MM.1S (cell line): ENCODE data around the gene FAXDC2.

Experiments
- DNase-seq: peaks from one replicate; pipeline ENCODE4 v3.0.0-alpha.2; 2015
- H2AFZ ChIP-seq: fragments of 300-600 bp; sonication (generic); 2 replicates; pipeline ENCODE4 v1.6.0; 2016; ENCODE audit warnings: antibody characterized with exemption, low read length
- H3F3A ChIP-seq: fragments of 300-600 bp; sonication (generic); 2 replicates; pipeline ENCODE4 v1.6.1; 2016; ENCODE audit warnings: mild to moderate bottlenecking, antibody characterized with exemption, low read length, moderate library complexity, mixed read lengths; ENCODE audit not compliant: insufficient read depth
- H3K27ac ChIP-seq: fragments of 300-600 bp; sonication (generic); 2 replicates; pipeline ENCODE4 v1.5.1; 2016; ENCODE audit warnings: mild to moderate bottlenecking, low read length
- H3K27me3 ChIP-seq: fragments of 300-600 bp; sonication (generic); replicated peaks from 2 replicates; pipeline ENCODE4 v1.6.0; 2016; ENCODE audit warnings: low read length; ENCODE audit not compliant: insufficient read depth
- H3K36me3 ChIP-seq: fragments of 300-600 bp; sonication (generic); replicated peaks from 2 replicates; pipeline ENCODE4 v1.6.1; 2016; ENCODE audit warnings: mild to moderate bottlenecking, low read length, mixed read lengths; ENCODE audit not compliant: insufficient read depth
- H3K4me1 ChIP-seq: fragments of 300-600 bp; sonication (generic); 2 replicates; pipeline ENCODE4 v1.6.1; 2016; ENCODE audit warnings: low read length, mixed read lengths
- H3K4me2 ChIP-seq: fragments of 300-600 bp; sonication (generic); 2 replicates; pipeline ENCODE4 v1.6.0; 2016; ENCODE audit warnings: low read depth, low read length
- H3K4me3 ChIP-seq: fragments of 300-600 bp; sonication (generic); 2 replicates; pipeline ENCODE4 v1.5.1; 2016; ENCODE audit warnings: low read length, mixed read lengths
- H3K79me2 ChIP-seq: fragments of 300-600 bp; sonication (generic); 2 replicates; pipeline ENCODE4 v1.6.1; 2016; ENCODE audit warnings: mixed run types, low read length, mixed read lengths
- H3K9ac ChIP-seq: fragments of 300-600 bp; sonication (generic); 2 replicates; pipeline ENCODE4 v1.6.1; 2016; ENCODE audit warnings: low read length, mixed read lengths
- H3K9me2 ChIP-seq: fragments of 300-600 bp; sonication (generic); replicated peaks from 2 replicates; pipeline ENCODE4 v1.6.1; 2016; ENCODE audit warnings: mild to moderate bottlenecking, low read length, mixed read lengths; ENCODE audit not compliant: insufficient read depth
- H3K9me3 ChIP-seq: fragments of 300-600 bp; sonication (generic); replicated peaks from 2 replicates; pipeline ENCODE4 v1.6.1; 2016; ENCODE audit warnings: mild to moderate bottlenecking, low read length, mixed read lengths; ENCODE audit not compliant: insufficient read depth
- H4K20me1 ChIP-seq: fragments of 300-600 bp; sonication (generic); 2 replicates; pipeline ENCODE4 v1.6.1; 2016; ENCODE audit warnings: mild to moderate bottlenecking, low read length, moderate library complexity, mixed read lengths; ENCODE audit not compliant: insufficient read depth
- CTCF ChIP-seq: fragments of 300-600 bp; sonication (generic); IDR thresholded peaks from 2 replicates; pipeline ENCODE4 v1.5.1; 2016; ENCODE audit warnings: antibody characterized with exemption, low read length, mixed read lengths
- EZH2 ChIP-seq: fragments of 300-600 bp; sonication (generic); optimal IDR thresholded peaks from 2 replicates; pipeline ENCODE3; 2017; ENCODE audit warnings: low read depth, mild to moderate bottlenecking, antibody characterized with exemption, low read length, mixed read lengths
- EZH2phosphoT487 ChIP-seq: fragments of 300-600 bp; sonication (generic); IDR thresholded peaks from 2 replicates; pipeline ENCODE4 v1.6.1; 2018; ENCODE audit warnings: antibody characterized with exemption, low read length

Gene FAXDC2

DNA sequence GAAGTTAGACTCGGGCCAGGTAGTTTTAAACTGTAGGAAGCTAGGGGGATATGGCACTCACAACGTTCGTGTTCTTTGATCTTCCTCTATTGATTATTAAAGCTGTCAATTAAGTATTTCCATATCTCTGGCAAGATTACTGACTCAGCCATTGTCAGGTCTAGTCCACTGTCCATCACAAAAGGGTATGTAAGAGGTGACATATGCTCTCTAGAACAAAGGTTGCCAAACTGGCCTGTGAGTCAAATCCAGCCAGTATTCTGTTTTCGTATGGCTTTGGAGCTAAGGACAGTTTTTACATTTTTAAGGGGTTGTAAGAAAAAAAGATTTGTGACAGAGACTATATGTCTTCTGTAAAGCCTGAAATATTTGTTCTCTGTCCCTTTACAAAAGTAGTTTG is 44.2 kb downstream of the FAXDC2 start:
- Histone ChIP-seq H2AFZ (no peak overlapping the region), H3K27ac (no peak overlapping the region), H4K20me1 (0 out of 2 replicates have a peak, but pooled peaks cover 3% of the 10 kb centered on the region), H3K4me2 (no peak overlapping the region), H3K4me3 (no peak overlapping the region), H3K9me3 (no peaks in the 10 kb centered on the region), H3F3A (peaks cover 17% of the 10 kb centered on the region), H3K79me2 (peaks cover 38% of the 10 kb centered on the region), H3K4me1 (no peaks in the 10 kb centered on the region), H3K36me3 (peaks cover 48% of the 10 kb centered on the region), H3K27me3 (no peaks in the 10 kb centered on the region), H3K9ac (no peak overlapping the region), H3K9me2 (no peaks in the 10 kb centered on the region)
- DNase-seq: no peak
- TF ChIP-seq EZH2 (no peak), CTCF (no peak), EZH2phosphoT487 (no peak)

DNA sequence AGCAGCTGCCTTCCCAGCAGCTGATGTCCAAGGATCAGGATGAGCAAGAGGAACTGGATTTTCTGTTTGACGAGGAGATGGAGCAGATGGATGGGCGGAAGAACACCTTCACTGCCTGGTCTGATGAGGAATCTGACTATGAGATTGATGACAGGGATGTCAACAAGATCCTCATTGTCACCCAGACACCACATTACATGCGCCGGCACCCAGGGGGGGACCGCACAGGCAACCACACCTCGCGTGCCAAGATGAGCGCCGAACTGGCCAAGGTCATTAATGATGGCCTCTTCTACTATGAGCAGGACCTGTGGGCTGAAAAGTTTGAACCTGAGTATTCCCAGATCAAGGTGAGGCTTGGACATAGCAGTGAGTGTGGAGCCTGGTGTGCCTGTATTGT is 48.4 kb downstream of the FAXDC2 start:
- no peak overlapping the region for H3K27ac ChIP-seq
- H3K36me3 ChIP-seq: peaks cover 40% of the 10 kb centered on the region
- H3K79me2 ChIP-seq: peaks cover 54% of the 10 kb centered on the region
- DNase-seq: no peak
- no peak overlapping the region for H3K9ac ChIP-seq
- H3K9me3 ChIP-seq: no peaks in the 10 kb centered on the region
- H3K4me2 ChIP-seq: no peak overlapping the region
- no peaks in the 10 kb centered on the region for H3K27me3 ChIP-seq
- no peak overlapping the region for H3K4me3 ChIP-seq
- H3F3A ChIP-seq: peaks cover 12% of the 10 kb centered on the region
- no peak overlapping the region for H2AFZ ChIP-seq
- H4K20me1 ChIP-seq: 0 out of 2 replicates have a peak, but pooled peaks cover 3% of the 10 kb centered on the region
- H3K9me2 ChIP-seq: no peaks in the 10 kb centered on the region
- H3K4me1 ChIP-seq: no peaks in the 10 kb centered on the region
- TF ChIP-seq EZH2phosphoT487 (no peak), EZH2 (no peak), CTCF (no peak)

GRCh38 chr5:154801083-154801482 is 49.3 kb downstream of the FAXDC2 start:
- Histone ChIP-seq H3K27ac (no peak overlapping the region), H3K9me2 (no peaks in the 10 kb centered on the region), H3K36me3 (peaks cover 40% of the 10 kb centered on the region), H4K20me1 (peaks cover 3% of the 10 kb centered on the region; the same call in 1 of the 2 replicates), H3K4me2 (no peak overlapping the region), H3K4me3 (no peak overlapping the region), H3K9me3 (no peaks in the 10 kb centered on the region), H3K27me3 (no peaks in the 10 kb centered on the region), H3K9ac (no peak overlapping the region), H3K79me2 (peaks cover 55% of the 10 kb centered on the region), H3F3A (peaks cover 10% of the 10 kb centered on the region), H2AFZ (no peak overlapping the region), H3K4me1 (no peaks in the 10 kb centered on the region)
- DNase-seq: no peak
- TF ChIP-seq EZH2 (no peak), EZH2phosphoT487 (no peak), CTCF (no peak)
